SW 1271 (cell line): ENCODE data around the gene ESF1.
"Not testable (repeated sequence)": the region's sequence is repeated elsewhere in the genome, so short reads cannot be mapped to it uniquely, and the experiment has no call there.

Experiments used
- DNase-seq, 2 experiments: peaks; one replicate each; lab custom pipeline; 2025; lab: John Stamatoyannopoulos, UW

The ESF1 gene

DNA sequence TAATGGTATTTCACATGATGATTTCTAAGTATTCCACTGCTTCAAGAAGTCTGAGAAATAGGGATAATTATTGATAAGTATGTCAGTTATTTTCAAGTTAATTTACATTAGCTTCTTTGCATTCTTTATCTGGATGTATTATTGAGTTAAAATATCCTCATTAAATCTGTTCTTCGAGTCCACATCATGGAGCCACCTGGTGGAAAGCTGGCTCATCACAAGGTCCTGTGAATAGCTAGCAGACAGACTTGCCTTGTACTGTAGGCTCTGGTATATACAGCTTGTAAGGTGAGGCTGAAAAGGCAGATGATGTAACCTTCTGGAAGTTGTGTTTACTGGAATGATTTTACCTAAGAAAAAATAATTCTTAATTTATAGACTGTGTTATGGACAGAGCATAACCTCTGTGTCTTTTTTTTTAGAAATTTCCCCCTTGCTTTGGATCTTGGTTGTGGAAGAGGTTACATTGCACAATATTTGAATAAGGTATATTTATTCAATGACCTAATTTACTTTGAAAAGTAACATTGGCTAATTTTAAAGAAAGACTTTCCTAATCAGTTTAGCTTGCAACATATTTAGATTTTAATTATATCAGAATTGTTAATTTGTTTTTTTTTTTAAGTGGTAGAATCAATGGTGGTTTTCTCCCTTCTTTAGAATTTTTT, 3.6 kb upstream of the ESF1 start:
- peak in 1 of 2 experiments; percentile 60 for DNase-seq

DNA sequence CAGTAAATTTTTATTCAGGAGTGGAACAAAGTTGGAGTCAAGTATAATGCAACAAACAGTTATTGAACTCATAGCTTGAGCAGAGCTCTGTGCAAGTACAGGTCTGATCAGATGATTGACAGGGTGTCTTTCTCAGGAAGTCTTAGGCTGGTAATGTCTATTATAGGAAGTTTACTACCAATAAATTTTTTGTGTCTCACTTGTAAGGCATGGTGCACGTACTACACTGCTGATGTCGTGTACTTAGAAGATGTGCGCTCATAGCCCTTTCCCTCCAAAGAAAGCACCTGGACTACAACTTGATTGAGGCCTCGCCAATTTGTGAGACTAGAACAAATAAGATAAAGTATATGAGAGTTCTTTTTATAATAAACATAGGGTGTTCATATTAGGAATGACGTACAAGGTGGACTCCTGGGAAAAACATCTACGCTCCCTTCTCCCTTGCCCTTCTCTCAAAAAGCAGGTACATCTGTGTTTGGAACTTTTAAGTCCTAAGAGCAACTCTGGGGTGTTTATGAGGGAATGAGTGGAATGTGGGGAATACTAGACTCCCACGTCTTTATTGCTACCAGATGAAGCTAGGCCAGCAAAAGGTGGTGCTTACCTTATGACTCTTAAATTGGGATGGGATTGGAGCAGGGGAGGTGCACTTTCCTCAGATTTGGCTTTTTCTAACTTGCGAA, 1.6 kb upstream of the ESF1 start:
- DNase-seq, result no peak

DNA sequence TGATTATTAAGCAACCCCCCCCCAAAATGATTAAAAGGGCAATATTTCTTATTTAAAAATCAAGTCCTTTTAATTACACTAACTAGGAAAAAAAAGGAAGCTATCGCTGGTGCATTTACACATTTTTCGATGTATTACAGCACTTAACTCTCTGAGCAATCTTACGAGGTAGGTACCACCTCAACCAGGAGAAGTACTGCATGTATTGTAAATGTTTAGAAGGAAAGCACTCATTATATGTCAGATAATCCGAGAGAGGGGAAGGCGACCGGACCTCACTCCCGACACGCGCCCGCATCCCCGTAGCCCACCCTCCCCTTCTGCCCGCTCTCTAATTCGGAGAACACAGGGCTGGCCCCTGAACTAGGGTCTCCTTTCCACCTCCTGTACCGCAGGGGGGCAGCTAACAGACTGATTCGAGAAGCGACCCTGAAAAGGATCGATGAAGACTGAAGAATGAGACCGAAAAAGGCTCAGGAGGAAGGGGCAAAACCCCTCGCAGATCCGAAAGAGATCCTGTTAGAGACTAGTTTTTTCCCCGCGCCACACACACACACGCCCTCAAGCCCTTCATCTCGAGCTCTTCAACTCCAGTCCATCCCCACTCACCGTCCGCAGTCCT, 337 bp downstream of the ESF1 start:
- DNase-seq, result no peak

DNA sequence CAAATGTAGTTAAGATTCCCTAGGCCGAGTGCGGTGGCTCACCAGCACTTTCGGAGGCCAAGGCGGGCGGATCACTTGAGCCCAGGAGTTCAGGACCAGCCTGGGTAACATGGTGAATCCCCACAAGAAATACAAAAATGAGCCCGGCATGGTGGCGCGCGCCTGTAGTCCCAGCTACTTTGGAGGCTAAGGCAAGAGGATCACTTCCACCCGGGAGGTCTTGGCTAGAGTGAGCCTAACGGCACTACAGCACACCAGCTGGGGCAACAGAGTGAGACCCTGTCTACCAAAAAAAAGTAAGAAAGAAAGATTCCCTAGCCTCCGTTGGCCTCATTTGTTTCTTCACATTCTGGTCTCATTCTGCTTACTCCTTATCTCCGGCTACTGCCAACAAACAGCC, 1.2 kb downstream of the ESF1 start:
- DNase-seq, result no peak

DNA sequence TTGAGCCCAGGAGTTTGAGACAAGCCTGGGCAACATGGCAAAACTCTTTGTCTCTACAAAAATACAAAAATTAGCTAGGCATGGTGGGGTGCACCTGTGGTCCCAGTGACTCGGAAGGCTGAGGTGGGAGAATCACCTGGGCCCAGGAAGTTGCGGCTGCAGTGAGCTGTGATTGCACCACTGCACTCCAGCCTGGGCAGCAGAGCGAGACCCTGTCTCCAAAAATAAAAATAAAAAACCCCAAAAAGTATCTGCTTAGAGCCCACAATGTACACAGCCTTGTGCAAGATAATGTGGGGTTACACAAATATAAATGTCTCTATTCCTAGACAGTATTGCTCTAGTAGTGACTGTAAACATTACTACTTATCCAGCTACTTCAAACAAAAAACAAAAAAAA, 5.9 kb downstream of the ESF1 start:
- no peak for DNase-seq

DNA sequence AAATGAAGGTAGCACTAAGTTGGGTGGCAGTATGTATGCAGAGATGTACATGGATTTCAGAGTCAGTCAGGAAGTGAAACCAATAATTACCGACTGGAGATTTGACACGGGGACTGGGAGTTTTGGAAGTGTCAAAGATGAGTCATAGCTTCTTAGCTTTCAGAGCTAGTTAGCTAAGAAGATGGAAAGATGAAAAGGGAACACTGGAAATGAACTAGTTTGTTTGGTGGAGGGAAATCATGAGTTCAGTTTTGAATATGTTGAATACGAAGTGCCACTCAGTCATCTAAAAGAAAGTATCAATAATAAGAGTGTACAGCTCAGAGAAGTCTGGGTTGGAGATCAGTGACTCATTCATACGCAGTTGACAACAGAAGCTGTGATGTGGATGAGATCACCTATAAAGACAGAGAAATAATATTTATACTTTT, 7.5 kb downstream of the ESF1 start:
- DNase-seq, result no peak

DNA sequence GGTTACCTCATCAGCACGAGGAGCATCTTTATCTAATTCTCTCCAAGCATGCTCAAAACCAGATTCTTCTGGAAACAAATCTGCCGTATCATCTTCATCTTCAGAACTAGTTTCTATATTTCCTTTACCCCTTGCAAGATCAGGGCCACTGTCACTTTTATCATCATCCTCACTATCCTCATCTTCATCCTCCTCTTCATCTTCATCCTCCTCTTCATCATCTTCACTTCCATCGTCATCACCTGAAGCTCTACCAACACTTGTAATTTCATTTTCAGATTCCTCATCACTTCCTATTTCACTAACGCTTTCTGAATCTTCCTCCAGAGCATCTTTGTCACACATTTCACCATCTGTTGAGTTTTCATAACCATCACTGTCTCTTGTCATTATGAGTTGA, 8.9 kb downstream of the ESF1 start:
- DNase-seq, result no peak

DNA sequence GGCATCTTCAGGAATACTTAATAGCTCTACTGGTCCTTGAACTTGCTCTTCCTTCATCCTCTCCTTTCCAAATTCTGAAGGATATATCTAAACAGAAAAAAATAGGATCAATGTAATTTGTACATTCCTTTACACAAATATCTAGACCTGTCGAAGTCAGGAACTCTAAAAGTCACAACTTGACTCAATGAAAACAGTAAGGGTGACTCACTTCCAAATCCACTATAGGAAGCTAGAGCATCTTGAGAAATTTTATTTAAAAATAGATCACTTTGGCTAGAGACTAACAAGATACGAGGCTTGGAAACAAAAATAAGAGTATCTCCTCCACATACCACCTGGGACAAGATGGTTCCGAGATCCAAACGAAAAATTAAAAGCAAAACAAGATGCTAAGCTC, 12.2 kb downstream of the ESF1 start:
- no peak for DNase-seq

DNA sequence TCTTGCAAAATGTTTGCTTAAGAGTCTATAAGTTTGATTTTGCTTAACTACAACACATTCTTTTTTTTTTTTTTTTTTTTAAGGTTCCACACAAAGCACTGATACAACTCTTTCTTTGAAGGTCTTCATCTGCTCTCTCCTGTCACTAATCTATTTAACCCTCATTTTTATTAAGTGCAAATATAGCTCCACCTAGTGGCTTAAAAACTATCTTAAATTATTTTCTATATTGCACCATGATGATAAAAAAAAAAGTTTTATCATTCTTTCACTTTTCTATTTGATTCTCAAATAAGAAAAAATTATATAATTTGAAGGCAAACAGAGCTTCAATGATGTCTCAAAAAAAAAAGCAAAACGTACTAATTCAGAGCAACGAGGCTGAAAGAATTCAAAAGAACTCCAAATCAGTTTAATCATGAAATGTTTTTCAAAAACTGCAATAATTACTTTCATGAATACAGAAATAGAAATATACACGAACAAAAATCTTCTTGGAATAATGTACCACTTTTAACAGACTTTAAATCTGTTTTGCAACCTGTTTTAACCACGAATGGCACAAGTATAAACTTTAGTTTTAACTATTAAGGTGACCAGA, 12.8 kb downstream of the ESF1 start:
- DNase-seq, result peak; percentile 15 to 65

DNA sequence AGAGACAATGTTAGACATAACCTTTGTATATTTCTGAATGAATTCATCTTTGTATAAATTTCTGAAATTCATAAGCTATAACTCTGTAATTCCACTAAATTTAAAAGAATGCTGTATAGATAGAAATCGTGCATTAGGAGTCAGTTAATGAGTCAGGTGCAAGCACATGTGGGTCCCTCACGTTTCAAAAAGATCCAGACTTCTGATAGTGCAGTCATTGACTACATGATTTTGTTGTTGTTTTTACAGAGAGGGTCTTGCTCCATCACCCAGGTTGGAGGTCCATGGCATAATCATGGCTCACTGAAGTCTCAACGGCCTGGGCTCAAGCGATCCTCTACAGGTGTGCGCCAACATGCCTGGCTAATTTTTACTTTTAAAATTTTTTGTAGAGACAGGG, 14.6 kb downstream of the ESF1 start:
- no peak for DNase-seq

DNA sequence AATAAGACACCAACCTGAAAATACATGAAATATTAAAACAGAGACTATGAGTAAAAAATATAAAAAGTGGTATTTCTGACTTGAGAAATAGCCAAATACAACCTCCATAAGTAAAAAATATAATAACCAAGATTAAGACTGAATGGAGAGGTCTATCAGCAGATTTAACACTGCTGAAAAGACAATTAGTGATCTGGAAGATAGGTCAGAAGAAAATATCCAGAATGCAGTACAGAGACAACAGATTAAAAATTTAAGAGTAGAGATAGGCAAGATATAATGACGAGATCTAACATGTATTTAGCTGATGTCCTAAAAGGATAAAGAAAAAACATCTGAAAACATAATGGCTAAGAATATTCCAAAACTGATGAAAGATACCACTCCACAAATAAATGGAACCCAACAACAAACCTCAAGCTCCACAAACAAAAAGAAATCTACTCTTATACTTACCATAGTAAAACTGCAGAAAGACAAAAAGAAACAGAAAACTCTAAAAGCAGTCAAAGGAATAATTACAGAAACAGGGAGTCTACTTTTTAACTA, 18.8 kb downstream of the ESF1 start:
- no peak for DNase-seq

DNA sequence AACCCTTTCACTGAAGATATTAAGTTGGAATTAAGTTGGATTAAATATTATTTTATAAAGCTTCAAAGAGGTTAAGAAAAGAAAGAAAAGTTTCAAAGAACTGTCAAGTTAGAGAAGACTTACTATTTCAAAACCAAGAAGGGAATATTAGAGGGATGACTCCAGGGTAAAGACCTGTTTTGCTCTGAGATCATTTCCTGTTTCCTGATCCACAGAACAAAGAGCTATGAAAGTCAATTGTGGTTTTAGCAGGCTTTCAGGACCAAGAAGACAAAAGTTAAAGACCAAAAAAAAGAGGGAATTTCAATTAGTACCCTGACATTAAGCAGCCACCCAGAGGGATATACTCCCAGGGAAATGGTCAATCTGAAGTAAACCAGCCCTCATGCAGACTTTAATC, 19.4 kb downstream of the ESF1 start:
- no peak for DNase-seq

DNA sequence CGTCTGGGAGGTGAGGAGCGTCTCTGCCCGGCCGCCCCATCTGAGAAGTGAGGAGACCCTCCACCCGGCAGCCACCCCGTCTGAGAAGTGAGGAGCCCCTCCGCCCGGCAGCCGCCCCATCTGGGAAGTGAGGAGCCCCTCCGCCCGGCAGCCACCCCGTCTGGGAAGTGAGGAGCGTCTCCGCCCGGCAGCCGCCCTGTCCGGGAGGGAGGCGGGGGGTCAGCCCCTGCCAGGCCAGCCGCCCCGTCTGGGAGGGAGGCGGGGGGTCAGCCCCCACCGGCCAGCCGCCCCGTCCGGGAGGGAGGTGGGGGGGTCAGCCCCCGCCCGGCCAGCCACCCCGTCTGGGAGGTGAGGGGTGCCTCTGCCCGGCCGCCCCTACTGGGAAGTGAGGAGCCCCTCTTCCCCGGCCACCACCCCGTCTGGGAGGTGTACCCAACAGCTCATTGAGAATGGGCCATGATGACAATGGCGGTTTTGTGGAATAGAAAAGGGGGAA, 24.2 kb downstream of the ESF1 start:
- DNase-seq, result not testable (repeated sequence)

DNA sequence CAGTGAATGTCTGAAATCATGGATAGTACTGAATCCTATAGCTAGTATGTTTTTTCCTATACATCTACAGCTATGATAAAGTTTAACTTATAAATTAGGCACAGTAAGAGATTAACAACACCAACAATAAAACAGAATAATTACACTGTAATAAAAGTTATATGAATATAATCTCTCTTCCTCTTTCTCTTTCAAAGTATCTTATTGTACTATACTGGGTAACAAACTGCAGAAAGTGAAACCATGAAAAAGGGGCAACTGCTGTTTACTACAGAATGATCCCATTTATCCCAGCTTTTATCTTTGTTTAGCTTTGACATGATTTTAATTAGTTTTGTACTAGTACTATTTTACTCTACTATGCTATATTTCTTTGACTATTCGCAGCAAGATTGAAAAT, 25.8 kb downstream of the ESF1 start:
- DNase-seq, result no peak

DNA sequence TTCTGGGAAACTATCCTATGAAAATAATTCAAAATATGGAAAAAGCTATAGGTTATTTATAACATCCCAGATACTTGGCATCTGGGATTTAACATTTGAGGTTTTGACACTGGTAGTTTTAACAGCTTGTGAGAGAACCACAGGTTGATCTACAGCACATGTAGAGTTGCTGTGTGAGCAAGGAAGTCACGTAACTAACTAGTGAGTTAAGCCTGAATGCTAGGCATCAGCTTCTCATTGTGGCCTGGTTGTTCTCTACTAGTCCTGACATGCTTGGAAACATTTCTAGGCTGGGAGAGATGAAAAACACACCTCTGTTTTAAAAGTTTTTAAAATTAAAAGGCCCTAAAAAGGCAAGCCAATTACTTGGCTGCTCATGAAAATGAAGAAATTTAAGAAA, 28.2 kb downstream of the ESF1 start:
- no peak for DNase-seq

DNA sequence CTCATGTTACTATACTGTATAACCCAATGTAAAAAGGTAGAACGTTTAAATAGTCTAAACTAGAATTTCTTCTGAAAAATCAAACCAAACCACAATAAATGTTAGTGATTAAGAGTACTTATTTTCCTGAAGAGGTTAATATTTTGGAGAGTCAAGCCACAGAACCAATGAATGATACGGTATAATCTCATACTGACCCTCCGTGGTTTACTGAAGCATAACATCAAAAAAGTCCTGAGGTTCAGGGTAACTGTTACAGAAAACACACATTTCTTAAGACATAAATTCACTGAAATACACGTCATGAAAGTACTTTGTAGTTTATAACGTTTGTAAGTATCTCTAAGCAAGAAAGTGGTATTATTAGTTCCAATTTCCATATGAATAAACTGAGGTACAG, 28.9 kb downstream of the ESF1 start:
- no peak for DNase-seq

DNA sequence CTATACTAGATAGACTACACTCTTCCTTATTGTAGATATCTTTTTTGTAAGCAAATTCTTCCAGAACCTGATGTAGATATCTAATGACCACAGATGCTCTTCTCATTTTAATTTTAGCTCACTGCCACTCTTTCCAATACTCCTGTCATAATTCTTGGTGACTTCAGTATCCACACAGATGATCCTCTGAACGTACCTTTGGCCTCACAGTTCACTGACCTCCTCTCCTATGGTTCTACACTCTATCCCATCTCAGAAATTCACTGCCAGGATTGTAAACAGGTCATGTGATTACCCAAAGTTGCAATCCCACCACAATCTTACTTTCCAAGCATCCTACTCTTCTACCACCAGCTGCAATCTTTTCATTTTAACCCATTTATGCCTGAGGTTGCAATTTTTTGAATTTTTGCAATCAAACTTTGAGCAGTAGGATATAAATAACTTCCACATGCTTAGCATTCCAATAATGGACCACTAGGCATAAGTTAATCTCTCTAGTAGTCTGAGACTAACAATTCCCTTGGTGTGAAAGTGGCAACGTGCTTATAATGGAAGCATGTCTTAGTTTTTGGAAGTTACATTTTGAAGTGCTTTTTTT, 31.2 kb downstream of the ESF1 start:
- no peak for DNase-seq

DNA sequence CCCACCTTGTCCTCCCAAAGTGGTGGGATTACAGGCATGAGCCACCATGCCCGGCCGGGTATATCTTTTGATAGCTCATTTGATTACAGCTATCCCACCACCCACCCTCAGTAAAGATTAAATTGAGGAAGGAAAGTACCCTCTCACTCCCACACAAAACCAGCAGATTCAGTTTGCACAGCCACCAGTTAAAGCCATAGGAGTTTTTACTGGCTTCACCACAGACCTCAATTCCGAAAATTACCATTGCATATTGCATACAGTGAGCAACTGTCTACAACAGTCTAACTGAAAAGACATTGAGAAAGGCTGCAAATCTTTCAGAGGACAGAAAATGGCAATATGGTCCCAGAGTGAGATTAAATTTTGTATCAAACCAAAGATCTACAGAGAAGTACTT, 34.9 kb downstream of the ESF1 start:
- no peak for DNase-seq

DNA sequence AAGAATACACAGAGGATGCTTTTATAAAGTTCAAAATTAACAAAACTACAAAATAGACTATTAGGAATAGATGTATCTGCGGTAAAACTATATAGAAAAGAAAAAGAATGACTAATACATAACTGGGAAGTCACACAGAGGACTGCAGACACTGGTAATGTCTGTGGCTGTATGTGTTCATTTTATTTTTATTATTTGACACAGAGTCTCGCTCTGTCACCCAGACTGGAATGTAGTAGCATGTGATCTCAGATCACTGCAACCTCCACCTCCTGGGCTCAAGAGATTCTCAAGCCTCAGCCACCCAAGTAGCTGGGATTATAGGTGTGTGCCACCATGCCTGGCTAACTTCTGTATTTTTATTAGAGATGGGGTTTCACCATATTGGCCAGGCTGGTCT, 38.9 kb downstream of the ESF1 start:
- DNase-seq, result no peak

DNA sequence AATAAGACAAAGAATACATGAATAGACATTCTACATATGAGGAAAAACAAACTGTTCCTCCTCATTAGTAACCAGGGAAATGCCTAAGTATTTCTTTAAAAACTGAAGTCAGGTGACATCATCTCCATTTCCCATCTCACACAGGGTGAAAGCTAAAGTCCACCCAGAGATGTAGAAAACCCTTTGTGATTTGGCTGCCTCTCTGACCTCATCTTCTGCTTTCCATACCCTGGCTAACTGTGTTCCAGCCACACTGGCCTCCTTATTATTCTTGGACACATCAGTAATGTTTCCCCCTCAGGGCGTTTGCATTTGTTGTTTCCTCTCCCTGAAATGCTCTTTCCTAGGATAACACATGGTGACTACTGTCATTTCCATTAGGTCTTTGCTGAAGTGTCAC, 40.4 kb downstream of the ESF1 start:
- no peak for DNase-seq

DNA sequence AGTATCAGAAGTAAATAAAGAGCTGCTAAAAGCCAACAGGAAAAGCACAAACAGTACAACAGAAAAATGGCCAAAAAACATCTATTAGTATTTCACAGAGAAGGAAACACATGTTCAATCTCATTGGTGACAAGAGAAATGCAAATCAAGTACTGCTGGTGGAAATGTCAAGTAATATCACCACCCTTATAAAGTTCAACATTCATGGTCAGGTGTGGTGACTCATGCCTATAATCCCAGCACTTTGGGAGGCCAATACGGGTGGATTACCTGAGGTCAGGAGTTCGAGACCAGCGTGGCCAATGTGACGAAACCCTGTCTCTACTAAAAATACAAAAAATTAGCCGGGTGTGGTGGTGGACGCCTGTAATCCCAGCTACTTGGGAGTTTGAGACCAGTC, 42.8 kb downstream of the ESF1 start:
- DNase-seq, result no peak
